ENCODE results near the gene COL21A1. TPM values are rescaled to one million over a fixed set of nuclear protein-coding genes. Genes with fewer than 3 reads are reported as not detected.

COL21A1 gene
- total RNA-seq, 2 experiments from 2014 or later = not detected

- Mint-ChIP-seq H3K36me3 (ENCODE audit: low read depth) (no peaks in the 10 kb centered on the region), H3K4me1 (no peaks in the 10 kb centered on the region), H3K9me3 (peaks cover 5% of the 10 kb centered on the region), H3K27ac (no peak overlapping the region), H3K27me3 (no peaks in the 10 kb centered on the region), H3K4me3 (no peak overlapping the region)
- ChIA-PET CTCF (no interaction called here), POLR2A (no interaction called here)
- DNase-seq = no peak
Measured at GRCh38 chr6:56106231-56106630, 141.1 kb downstream of the COL21A1 start.

DNA sequence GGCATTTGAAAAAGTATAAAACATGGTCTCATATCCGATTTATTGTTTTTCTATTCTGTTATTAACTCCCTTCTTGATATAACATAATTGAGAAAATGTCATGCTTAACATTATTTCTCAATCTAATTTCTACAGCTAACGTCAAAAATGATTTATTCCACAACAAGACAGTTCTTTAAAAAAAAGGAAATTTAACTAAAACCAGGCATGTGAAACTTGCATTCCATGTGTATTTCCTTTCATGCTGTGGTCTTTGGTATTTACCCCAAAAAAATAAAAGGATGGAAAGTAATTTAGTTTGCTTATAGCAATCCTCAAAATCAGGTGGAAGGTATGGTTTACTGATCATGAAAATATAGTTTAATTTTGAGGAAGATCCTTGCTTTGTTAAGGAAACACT is 142.8 kb downstream of the COL21A1 start:
- no peaks in the 10 kb centered on the region for H3K27me3 Mint-ChIP-seq
- POLR2A ChIA-PET = no interaction called here
- CTCF ChIA-PET = no interaction called here
- no peak for DNase-seq
- no peak overlapping the region for H3K27ac Mint-ChIP-seq
- H3K4me1 Mint-ChIP-seq = no peaks in the 10 kb centered on the region
- no peaks in the 10 kb centered on the region for H3K36me3 Mint-ChIP-seq (ENCODE audit: low read depth)
- no peak overlapping the region for H3K4me3 Mint-ChIP-seq
- peaks cover 3% of the 10 kb centered on the region for H3K9me3 Mint-ChIP-seq

- ChIA-PET POLR2A (no interaction called here), CTCF (interaction anchor here (0.6 kb wide), 1 partner anchor 907 kb away, joined by 3 read pairs; no protein-coding TSS in a partner anchor)
- Mint-ChIP-seq H3K27ac (no peak overlapping the region), H3K27me3 (no peaks in the 10 kb centered on the region), H3K9me3 (peaks cover 3% of the 10 kb centered on the region), H3K4me1 (no peaks in the 10 kb centered on the region), H3K4me3 (no peak overlapping the region), H3K36me3 (ENCODE audit: low read depth) (no peaks in the 10 kb centered on the region)
- DNase-seq = no peak
Measured at GRCh38 chr6:56102216-56102615, 145.2 kb downstream of the COL21A1 start.

DNA sequence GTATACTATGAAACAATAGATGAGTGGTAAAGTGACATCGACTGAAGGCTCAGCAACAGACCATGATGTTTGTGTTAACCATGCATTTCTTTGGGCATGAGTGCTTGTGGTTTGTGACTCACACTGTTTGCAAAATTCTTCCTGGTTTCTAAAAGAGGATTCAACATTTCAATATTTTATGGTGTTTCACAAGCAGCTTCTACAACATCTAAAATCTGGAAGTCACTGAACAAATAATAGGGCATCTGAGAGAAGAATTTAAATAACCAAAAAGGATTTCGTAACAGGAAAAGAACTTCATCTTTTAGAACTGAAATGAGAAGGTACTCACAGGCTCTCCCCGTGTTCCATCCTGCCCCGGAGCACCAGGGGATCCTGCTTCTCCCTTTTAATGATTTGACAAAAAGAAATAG is 146.2 kb downstream of the COL21A1 start:
- no peaks in the 10 kb centered on the region for H3K27me3 Mint-ChIP-seq
- no peaks in the 10 kb centered on the region for H3K36me3 Mint-ChIP-seq (ENCODE audit: low read depth)
- no peak for DNase-seq
- no peaks in the 10 kb centered on the region for H3K4me1 Mint-ChIP-seq
- ChIA-PET CTCF (no interaction called here), POLR2A (no interaction called here)
- no peak overlapping the region for H3K27ac Mint-ChIP-seq
- peaks cover under 1% of the 10 kb centered on the region for H3K9me3 Mint-ChIP-seq
- no peak overlapping the region for H3K4me3 Mint-ChIP-seq

GRCh38 chr6:56096946-56097621 is 150.3 kb downstream of the COL21A1 start:
- no peaks in the 10 kb centered on the region for H3K9me3 Mint-ChIP-seq
- no peak for DNase-seq
- H3K36me3 Mint-ChIP-seq (ENCODE audit: low read depth) = no peaks in the 10 kb centered on the region
- no peaks in the 10 kb centered on the region for H3K27me3 Mint-ChIP-seq
- H3K4me1 Mint-ChIP-seq = no peaks in the 10 kb centered on the region
- H3K27ac Mint-ChIP-seq = no peak overlapping the region
- ChIA-PET POLR2A (no interaction called here), CTCF (no interaction called here)
- no peak overlapping the region for H3K4me3 Mint-ChIP-seq

DNA sequence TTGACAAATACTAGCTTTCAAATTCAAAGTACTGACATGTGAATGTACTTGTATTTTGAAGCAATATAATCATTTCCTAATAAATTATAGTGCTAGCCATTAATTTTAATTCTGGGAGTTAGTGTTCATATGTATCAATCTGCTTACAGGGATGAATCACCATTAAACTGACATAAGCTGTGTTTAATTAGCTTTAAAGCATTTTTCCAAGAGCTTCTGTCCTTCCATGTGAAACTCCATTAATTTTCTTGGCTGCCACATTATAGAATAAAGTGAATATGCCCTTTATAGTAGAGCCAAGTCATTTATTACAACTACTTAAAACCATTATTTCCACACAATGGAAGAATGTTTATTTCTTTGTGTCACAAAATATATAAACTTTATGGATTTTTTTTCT is 150.8 kb downstream of the COL21A1 start:
- no peaks in the 10 kb centered on the region for H3K36me3 Mint-ChIP-seq (ENCODE audit: low read depth)
- H3K27me3 Mint-ChIP-seq = no peaks in the 10 kb centered on the region
- ChIA-PET POLR2A (no interaction called here), CTCF (no interaction called here)
- no peaks in the 10 kb centered on the region for H3K9me3 Mint-ChIP-seq
- no peak overlapping the region for H3K4me3 Mint-ChIP-seq
- DNase-seq = no peak
- no peak overlapping the region for H3K27ac Mint-ChIP-seq
- no peaks in the 10 kb centered on the region for H3K4me1 Mint-ChIP-seq

- ChIA-PET CTCF (no interaction called here), POLR2A (no interaction called here)
- Mint-ChIP-seq H3K27ac (no peak overlapping the region), H3K4me1 (no peaks in the 10 kb centered on the region), H3K4me3 (no peak overlapping the region), H3K36me3 (ENCODE audit: low read depth) (no peaks in the 10 kb centered on the region), H3K27me3 (no peaks in the 10 kb centered on the region), H3K9me3 (no peaks in the 10 kb centered on the region)
- no peak for DNase-seq
Measured at GRCh38 chr6:56093776-56094175, 153.6 kb downstream of the COL21A1 start.

DNA sequence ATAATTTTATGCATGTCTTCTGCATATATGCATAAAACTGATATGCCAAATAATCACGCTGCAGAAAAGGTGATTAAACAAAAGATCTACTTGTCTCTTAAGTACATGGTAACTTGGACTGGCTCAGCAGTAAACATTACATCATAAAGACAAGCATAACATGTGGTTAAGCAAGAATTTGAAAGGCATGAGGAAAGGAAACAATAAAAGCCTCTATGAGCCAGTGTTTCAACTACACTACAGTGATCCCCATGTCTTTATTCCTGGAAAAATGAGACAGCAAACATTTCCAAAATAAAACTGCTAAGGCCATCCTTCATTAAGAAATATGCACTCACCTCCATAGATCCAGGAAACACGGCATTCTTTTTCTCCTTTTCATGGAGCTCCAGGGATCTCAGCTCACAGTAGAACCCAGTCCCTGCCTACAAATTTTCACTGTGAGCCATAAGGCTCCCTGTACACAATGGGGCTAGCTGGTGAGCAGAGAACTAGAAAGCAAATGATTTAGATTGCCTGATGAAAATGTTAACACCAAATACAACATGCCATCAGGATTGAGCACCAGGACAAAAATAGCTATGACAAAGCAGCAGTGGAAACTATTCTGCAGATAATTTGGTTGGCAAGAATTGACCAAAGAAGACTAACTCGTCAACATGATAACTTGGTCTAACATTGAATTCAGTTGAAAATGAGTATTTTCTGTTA is 156.1 kb downstream of the COL21A1 start:
- ChIA-PET CTCF (no interaction called here), POLR2A (no interaction called here)
- H3K27ac Mint-ChIP-seq = no peak overlapping the region
- no peak overlapping the region for H3K4me3 Mint-ChIP-seq
- no peaks in the 10 kb centered on the region for H3K4me1 Mint-ChIP-seq
- no peaks in the 10 kb centered on the region for H3K9me3 Mint-ChIP-seq
- no peaks in the 10 kb centered on the region for H3K36me3 Mint-ChIP-seq (ENCODE audit: low read depth)
- DNase-seq = no peak
- H3K27me3 Mint-ChIP-seq = no peaks in the 10 kb centered on the region

GRCh38 chr6:56088641-56089040 is 158.7 kb downstream of the COL21A1 start:
- ChIA-PET CTCF (no interaction called here), POLR2A (no interaction called here)
- no peak overlapping the region for H3K27ac Mint-ChIP-seq
- no peaks in the 10 kb centered on the region for H3K9me3 Mint-ChIP-seq
- no peak overlapping the region for H3K4me3 Mint-ChIP-seq
- DNase-seq = no peak
- H3K36me3 Mint-ChIP-seq (ENCODE audit: low read depth) = no peaks in the 10 kb centered on the region
- H3K27me3 Mint-ChIP-seq = no peaks in the 10 kb centered on the region
- H3K4me1 Mint-ChIP-seq = no peaks in the 10 kb centered on the region

- Mint-ChIP-seq H3K27ac (no peak overlapping the region), H3K27me3 (no peaks in the 10 kb centered on the region), H3K9me3 (no peaks in the 10 kb centered on the region), H3K4me3 (no peak overlapping the region), H3K4me1 (no peaks in the 10 kb centered on the region), H3K36me3 (ENCODE audit: low read depth) (no peaks in the 10 kb centered on the region)
- ChIA-PET POLR2A (no interaction called here), CTCF (no interaction called here)
- DNase-seq = no peak
Measured at GRCh38 chr6:56087421-56087820, 160.0 kb downstream of the COL21A1 start.

DNA sequence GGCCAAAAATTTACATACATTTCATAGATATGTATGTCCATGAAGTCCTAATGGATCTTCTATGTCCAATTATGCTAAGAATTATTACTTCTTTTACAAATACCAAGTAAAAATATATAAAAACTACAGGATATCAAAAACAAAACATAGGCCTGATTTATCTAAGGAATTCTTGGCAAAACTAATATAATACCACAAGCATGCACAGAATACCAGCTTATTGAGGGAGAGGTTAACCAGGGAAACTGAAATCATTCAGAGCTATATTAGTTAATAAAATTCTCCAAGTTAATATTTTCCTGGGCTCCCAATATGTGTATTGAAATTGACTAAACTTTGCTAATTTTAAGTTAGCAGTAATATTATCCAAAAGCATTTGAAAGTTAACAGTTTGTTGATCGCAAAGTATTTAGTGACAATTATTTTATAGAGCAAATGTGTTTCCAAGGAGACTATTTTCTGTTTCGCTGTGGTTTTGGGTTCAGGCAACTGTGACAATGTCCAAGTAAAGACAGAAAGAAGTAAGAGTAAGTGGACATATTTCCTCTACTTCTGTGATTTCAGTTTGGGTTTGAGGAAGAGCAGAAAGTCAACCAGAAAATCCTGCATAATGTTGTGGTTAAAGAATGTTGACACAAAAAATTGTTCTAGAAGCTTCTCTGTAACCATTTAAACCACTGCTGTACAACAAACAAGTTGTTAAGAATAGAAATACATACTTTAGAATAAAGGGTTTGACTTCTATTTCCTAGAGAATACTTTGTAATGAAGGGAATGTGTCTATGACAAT is 167.4 kb downstream of the COL21A1 start:
- H3K36me3 Mint-ChIP-seq (ENCODE audit: low read depth) = no peaks in the 10 kb centered on the region
- no peaks in the 10 kb centered on the region for H3K27me3 Mint-ChIP-seq
- H3K4me1 Mint-ChIP-seq = no peaks in the 10 kb centered on the region
- H3K27ac Mint-ChIP-seq = no peak overlapping the region
- ChIA-PET CTCF (no interaction called here), POLR2A (no interaction called here)
- H3K9me3 Mint-ChIP-seq = no peaks in the 10 kb centered on the region
- DNase-seq = no peak
- H3K4me3 Mint-ChIP-seq = no peak overlapping the region

DNA sequence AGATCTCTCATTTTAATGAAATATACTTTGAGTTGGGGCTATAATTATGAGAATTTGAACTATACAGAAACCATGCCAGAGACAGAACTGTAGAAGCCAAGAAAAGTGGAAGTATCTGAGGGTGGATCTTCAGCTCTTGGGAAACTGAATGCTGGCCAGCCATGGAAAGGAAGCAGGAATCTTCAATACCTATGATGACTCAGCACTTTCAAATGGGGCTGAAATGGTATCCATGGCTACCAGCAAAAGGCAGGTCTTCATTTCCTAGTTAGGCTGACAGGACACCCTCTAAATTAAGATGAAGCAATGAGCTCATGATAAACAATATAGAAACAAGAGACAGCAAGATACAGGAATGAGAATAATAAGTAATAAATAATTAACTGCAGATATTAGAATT is 171.3 kb downstream of the COL21A1 start:
- Mint-ChIP-seq H3K9me3 (no peaks in the 10 kb centered on the region), H3K4me1 (no peaks in the 10 kb centered on the region), H3K4me3 (no peak overlapping the region), H3K27me3 (no peaks in the 10 kb centered on the region), H3K27ac (no peak overlapping the region), H3K36me3 (ENCODE audit: low read depth) (no peaks in the 10 kb centered on the region)
- DNase-seq = no peak
- ChIA-PET CTCF (no interaction called here), POLR2A (no interaction called here)

GRCh38 chr6:56073761-56074160 is 173.6 kb downstream of the COL21A1 start:
- POLR2A ChIA-PET = no interaction called here
- Mint-ChIP-seq H3K4me1 (no peaks in the 10 kb centered on the region), H3K27me3 (no peaks in the 10 kb centered on the region), H3K9me3 (no peaks in the 10 kb centered on the region), H3K4me3 (no peak overlapping the region), H3K36me3 (ENCODE audit: low read depth) (no peaks in the 10 kb centered on the region), H3K27ac (no peak overlapping the region)
- no peak for DNase-seq
- CTCF ChIA-PET = interaction anchor here (0.5 kb wide), 1 partner anchor 1416 kb away, joined by 3 read pairs; no protein-coding TSS in a partner anchor

Data from activated CD4-positive, alpha-beta T cell treated with anti-CD3 and anti-CD28 coated beads, Interleukin-2, amount 10 ng/mL, durations not matched to agents 7 days and 5 days (primary cell).